Suprapubic skin (tissue), 4 donors: ENCODE data around the gene SPECC1L. TPM values are rescaled to one million over a fixed set of nuclear protein-coding genes. Genes with fewer than 3 reads are reported as not detected.

Experiments used
- DNase-seq, 2 donors: peaks; one replicate each; pipeline ENCODE4 v3.0.0-alpha.2; 2019; ENCODE audit warnings: low spot score in 2 of 2
- H3K27ac ChIP-seq: fragments of 200-600 bp; sonication (generic); one replicate; pipeline ENCODE4 v1.5.1; 2019
- H3K27me3 ChIP-seq: fragments of 200-600 bp; sonication (generic); one replicate; pipeline ENCODE4 v1.5.1; 2019
- H3K36me3 ChIP-seq: fragments of 200-600 bp; sonication (generic); one replicate; pipeline ENCODE4 v1.5.1; 2019
- H3K4me1 ChIP-seq: fragments of 200-600 bp; sonication (generic); one replicate; pipeline ENCODE4 v1.5.1; 2019
- H3K4me3 ChIP-seq: fragments of 200-600 bp; sonication (generic); one replicate; pipeline ENCODE4 v1.5.1; 2019; ENCODE audit warnings: mild to moderate bottlenecking
- H3K9me3 ChIP-seq: fragments of 200-600 bp; sonication (generic); one replicate; pipeline ENCODE4 v1.5.1; 2019
- EP300 ChIP-seq: sonication (generic); formaldehyde crosslinking; IDR thresholded peaks from one replicate; pipeline ENCODE4 v1.6.1; 2017; ENCODE audit warnings: antibody characterized with exemption
- POLR2A ChIP-seq, 2 donors: fragments of 450-650 bp; IDR thresholded peaks; one replicate each; pipeline ENCODE4 v1.6.1; 2017; ENCODE audit warnings: antibody characterized with exemption in 2 of 2, mild to moderate bottlenecking in 2 of 2, moderate library complexity in 2 of 2
- POLR2AphosphoS5 ChIP-seq, 3 donors: sonication (generic); formaldehyde crosslinking; IDR thresholded peaks; one replicate each; pipeline ENCODE4 v1.6.1; 2017; ENCODE audit warnings: antibody characterized with exemption in 3 of 3
- WGBS: methylation state at CpG from one replicate; pipeline ENCODE4 v1.1.5; 2018; 5-methylcytosine and 5-hydroxymethylcytosine counted together
- total RNA-seq, 4 donors: library from RNA; depleted of rRNA; stranded (reverse); fragments of >200 nt; gene quantifications; one replicate each; pipeline ENCODE4 v1.1.0, GENCODE V29; 2016
- TF ChIP-seq, protein P1 (sequence below), 2 donors: fragments of 200-600 bp in 1 of 2; fragments of 450-650 bp in 1 of 2; sonication (generic) in 1 of 2; IDR thresholded peaks; one replicate each; pipeline ENCODE4 v1.5.1; 2016 to 2019; ENCODE audit warnings: antibody characterized with exemption in 2 of 2, mild to moderate bottlenecking in 1 of 2, moderate library complexity in 1 of 2

Gene SPECC1L
- total RNA-seq, 4 donors from 2014 or later, result 15.7 to 28.5 (median 21.4) TPM

- Histone ChIP-seq H3K4me3 (no peak overlapping the region), H3K9me3 (no peaks in the 10 kb centered on the region), H3K27ac (no peak overlapping the region), H3K27me3 (no peaks in the 10 kb centered on the region), H3K36me3 (no peaks in the 10 kb centered on the region), H3K4me1 (no peaks in the 10 kb centered on the region)
- TF ChIP-seq, protein P1, sequence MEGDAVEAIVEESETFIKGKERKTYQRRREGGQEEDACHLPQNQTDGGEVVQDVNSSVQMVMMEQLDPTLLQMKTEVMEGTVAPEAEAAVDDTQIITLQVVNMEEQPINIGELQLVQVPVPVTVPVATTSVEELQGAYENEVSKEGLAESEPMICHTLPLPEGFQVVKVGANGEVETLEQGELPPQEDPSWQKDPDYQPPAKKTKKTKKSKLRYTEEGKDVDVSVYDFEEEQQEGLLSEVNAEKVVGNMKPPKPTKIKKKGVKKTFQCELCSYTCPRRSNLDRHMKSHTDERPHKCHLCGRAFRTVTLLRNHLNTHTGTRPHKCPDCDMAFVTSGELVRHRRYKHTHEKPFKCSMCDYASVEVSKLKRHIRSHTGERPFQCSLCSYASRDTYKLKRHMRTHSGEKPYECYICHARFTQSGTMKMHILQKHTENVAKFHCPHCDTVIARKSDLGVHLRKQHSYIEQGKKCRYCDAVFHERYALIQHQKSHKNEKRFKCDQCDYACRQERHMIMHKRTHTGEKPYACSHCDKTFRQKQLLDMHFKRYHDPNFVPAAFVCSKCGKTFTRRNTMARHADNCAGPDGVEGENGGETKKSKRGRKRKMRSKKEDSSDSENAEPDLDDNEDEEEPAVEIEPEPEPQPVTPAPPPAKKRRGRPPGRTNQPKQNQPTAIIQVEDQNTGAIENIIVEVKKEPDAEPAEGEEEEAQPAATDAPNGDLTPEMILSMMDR (IDR thresholded peaks at IDR 0.05), result no peak
- TF ChIP-seq POLR2AphosphoS5 (IDR thresholded peaks at IDR 0.05) (no peak), POLR2A (IDR thresholded peaks at IDR 0.05) (no peak), EP300 (no peak)
- peak in 1 of 2 donors; percentile 18 for DNase-seq
Measured at GRCh38 chr22:24443668-24444067, 173.0 kb downstream of the SPECC1L start.

DNA sequence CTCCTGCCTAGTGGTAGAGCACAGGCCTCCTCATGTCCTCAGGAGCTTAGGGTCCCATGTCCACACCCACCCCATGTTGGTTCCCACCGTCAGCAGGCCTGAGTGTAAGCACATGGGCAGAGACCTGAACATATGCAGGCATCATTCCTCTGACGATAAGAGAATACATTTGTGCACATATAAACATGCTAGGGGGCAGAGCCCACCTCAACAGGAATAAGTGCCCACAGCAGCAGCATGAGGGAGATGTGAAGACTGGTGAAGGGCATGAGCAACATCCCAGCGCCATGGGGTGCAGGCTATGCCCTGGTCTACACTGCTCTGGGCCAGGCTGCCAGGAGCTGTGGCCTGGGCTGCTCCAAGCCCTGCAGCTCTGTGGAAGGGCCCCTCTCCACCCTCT, 173.6 kb downstream of the SPECC1L start:
- Histone ChIP-seq H3K9me3 (no peaks in the 10 kb centered on the region), H3K4me3 (no peak overlapping the region), H3K27me3 (no peaks in the 10 kb centered on the region), H3K4me1 (no peaks in the 10 kb centered on the region), H3K27ac (no peak overlapping the region), H3K36me3 (no peaks in the 10 kb centered on the region)
- peak in 1 of 2 donors; percentile 22 for DNase-seq
- no peak for TF ChIP-seq POLR2A (IDR thresholded peaks at IDR 0.05)
- TF ChIP-seq, protein P1 (IDR thresholded peaks at IDR 0.05), result no peak
- no peak for TF ChIP-seq EP300
- no peak for TF ChIP-seq POLR2AphosphoS5 (IDR thresholded peaks at IDR 0.05)
- 100% methylated on average over 2 of the region's 3 CpGs for WGBS

GRCh38 chr22:24444729-24445466, 174.3 kb downstream of the SPECC1L start:
- Histone ChIP-seq H3K27ac (no peak overlapping the region), H3K4me3 (no peak overlapping the region), H3K4me1 (no peaks in the 10 kb centered on the region), H3K36me3 (no peaks in the 10 kb centered on the region), H3K27me3 (no peaks in the 10 kb centered on the region), H3K9me3 (no peaks in the 10 kb centered on the region)
- 95% methylated on average over 6 of the region's 12 CpGs for WGBS
- DNase-seq, result peak in 1 of 2 donors; percentile 29
- TF ChIP-seq, protein P1 (IDR thresholded peaks at IDR 0.05), result no peak
- TF ChIP-seq POLR2A (IDR thresholded peaks at IDR 0.05) (no peak), EP300 (no peak), POLR2AphosphoS5 (IDR thresholded peaks at IDR 0.05) (no peak)

- H3K27ac ChIP-seq, result no peak overlapping the region
- H3K36me3 ChIP-seq, result no peaks in the 10 kb centered on the region
- H3K9me3 ChIP-seq, result no peaks in the 10 kb centered on the region
- no peak overlapping the region for H3K4me3 ChIP-seq
- TF ChIP-seq POLR2A (IDR thresholded peaks at IDR 0.05) (no peak), POLR2AphosphoS5 (IDR thresholded peaks at IDR 0.05) (no peak), EP300 (no peak)
- no peaks in the 10 kb centered on the region for H3K4me1 ChIP-seq
- no peaks in the 10 kb centered on the region for H3K27me3 ChIP-seq
- peak in 1 of 2 donors; percentile 53 for DNase-seq
- WGBS, result 63% methylated on average over 11 of the region's 11 CpGs
Measured at GRCh38 chr22:24445481-24446259, 175.0 kb downstream of the SPECC1L start.

DNA sequence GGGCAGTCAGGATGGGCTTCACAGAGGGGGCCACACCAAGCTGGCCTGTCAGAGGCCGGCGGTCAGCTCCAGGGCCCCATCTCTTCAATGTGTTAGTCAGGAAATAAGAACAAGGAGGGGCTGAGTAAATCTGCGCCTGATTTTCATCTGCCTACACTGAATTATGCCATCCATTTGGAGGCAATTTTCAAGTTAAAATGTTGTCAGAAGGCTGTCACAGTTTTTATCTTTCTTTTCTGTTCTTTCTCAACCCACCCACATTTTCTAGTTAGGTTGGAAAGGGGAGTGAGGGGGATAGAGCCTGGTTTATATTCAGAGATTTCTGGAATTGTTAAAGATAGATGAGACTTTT, 175.6 kb downstream of the SPECC1L start:
- H3K9me3 ChIP-seq, result no peaks in the 10 kb centered on the region
- no peak for DNase-seq
- TF ChIP-seq POLR2AphosphoS5 (IDR thresholded peaks at IDR 0.05) (no peak), EP300 (no peak), POLR2A (IDR thresholded peaks at IDR 0.05) (no peak)
- TF ChIP-seq, protein P1 (IDR thresholded peaks at IDR 0.05), result no peak
- no peak overlapping the region for H3K27ac ChIP-seq
- H3K27me3 ChIP-seq, result no peaks in the 10 kb centered on the region
- no peak overlapping the region for H3K4me3 ChIP-seq
- 58% methylated on average over 3 of the region's 3 CpGs for WGBS
- no peaks in the 10 kb centered on the region for H3K36me3 ChIP-seq
- H3K4me1 ChIP-seq, result no peaks in the 10 kb centered on the region
